ENCODE results near the gene ANKRD37. TPM values are rescaled to one million over a fixed set of nuclear protein-coding genes. Genes with fewer than 3 reads are reported as not detected.

The ANKRD37 gene
- total RNA-seq, 1 donor from 2014 or later = 18.3 TPM

- Mint-ChIP-seq H3K9me3 (ENCODE audit: low read depth) (peaks cover 14% of the 10 kb centered on the region), H3K27me3 (ENCODE audit: low read depth) (no peaks in the 10 kb centered on the region)
- TF ChIP-seq CTCF (IDR thresholded peaks at IDR 0.05) = no peak
Observed at GRCh38 chr4:185380320-185380719, 16.3 kb upstream of the ANKRD37 start.

GRCh38 chr4:185381288-185382196, 15.1 kb upstream of the ANKRD37 start:
- no peak for TF ChIP-seq CTCF (IDR thresholded peaks at IDR 0.05)
- Mint-ChIP-seq H3K4me3 (ENCODE audit: unreplicated experiment) (no peak overlapping the region), H3K36me3 (ENCODE audit: low read depth) (peaks cover 31% of the 10 kb centered on the region), H3K27ac (ENCODE audit: unreplicated experiment) (no peak overlapping the region), H3K27me3 (ENCODE audit: low read depth) (no peaks in the 10 kb centered on the region), H3K4me1 (ENCODE audit: low read depth) (peaks cover 29% of the 10 kb centered on the region), H3K9me3 (ENCODE audit: low read depth) (peaks cover 14% of the 10 kb centered on the region)
- no peak for DNase-seq (ENCODE audit: low spot score)

More at GRCh38 chr4:185380320-185380719, 16.3 kb upstream of the ANKRD37 start:
- Mint-ChIP-seq H3K36me3 (ENCODE audit: low read depth) (peaks cover 35% of the 10 kb centered on the region), H3K4me1 (ENCODE audit: low read depth) (peaks cover 20% of the 10 kb centered on the region), H3K4me3 (ENCODE audit: unreplicated experiment) (no peak overlapping the region), H3K27ac (ENCODE audit: unreplicated experiment) (no peak overlapping the region)
- no peak for DNase-seq (ENCODE audit: low spot score)

- no peak for DNase-seq (ENCODE audit: low spot score)
- H3K4me1 Mint-ChIP-seq (ENCODE audit: low read depth) = peaks cover 29% of the 10 kb centered on the region
- H3K9me3 Mint-ChIP-seq (ENCODE audit: low read depth) = peaks cover 14% of the 10 kb centered on the region
- no peaks in the 10 kb centered on the region for H3K27me3 Mint-ChIP-seq (ENCODE audit: low read depth)
- H3K4me3 Mint-ChIP-seq (ENCODE audit: unreplicated experiment) = no peak overlapping the region
- no peak overlapping the region for H3K27ac Mint-ChIP-seq (ENCODE audit: unreplicated experiment)
- H3K36me3 Mint-ChIP-seq (ENCODE audit: low read depth) = peaks cover 28% of the 10 kb centered on the region
- TF ChIP-seq CTCF (IDR thresholded peaks at IDR 0.05) = no peak
Observed at GRCh38 chr4:185382754-185383153, 13.9 kb upstream of the ANKRD37 start.

- Mint-ChIP-seq H3K4me1 (ENCODE audit: low read depth) (peaks cover 29% of the 10 kb centered on the region), H3K27me3 (ENCODE audit: low read depth) (no peaks in the 10 kb centered on the region), H3K27ac (ENCODE audit: unreplicated experiment) (no peak overlapping the region), H3K4me3 (ENCODE audit: unreplicated experiment) (no peak overlapping the region), H3K9me3 (ENCODE audit: low read depth) (peaks cover 13% of the 10 kb centered on the region), H3K36me3 (ENCODE audit: low read depth) (peaks cover 22% of the 10 kb centered on the region)
- no peak for DNase-seq (ENCODE audit: low spot score)
- TF ChIP-seq CTCF (IDR thresholded peaks at IDR 0.05) = no peak
Observed at GRCh38 chr4:185383451-185383850, 13.2 kb upstream of the ANKRD37 start.

- peaks cover 29% of the 10 kb centered on the region for H3K4me1 Mint-ChIP-seq (ENCODE audit: low read depth)
- TF ChIP-seq CTCF (IDR thresholded peaks at IDR 0.05) = no peak
- no peak overlapping the region for H3K4me3 Mint-ChIP-seq (ENCODE audit: unreplicated experiment)
- peaks cover 11% of the 10 kb centered on the region for H3K9me3 Mint-ChIP-seq (ENCODE audit: low read depth)
- peaks cover 18% of the 10 kb centered on the region for H3K36me3 Mint-ChIP-seq (ENCODE audit: low read depth)
- no peak for DNase-seq (ENCODE audit: low spot score)
- no peak overlapping the region for H3K27ac Mint-ChIP-seq (ENCODE audit: unreplicated experiment)
- H3K27me3 Mint-ChIP-seq (ENCODE audit: low read depth) = no peaks in the 10 kb centered on the region
Observed at GRCh38 chr4:185384061-185384460, 12.6 kb upstream of the ANKRD37 start.

Data from chondrocyte (in vitro differentiated cells).